ENCODE data around the gene PRKAA2. TPM values are rescaled to one million over a fixed set of nuclear protein-coding genes. Genes with fewer than 3 reads are reported as not detected.

Gene PRKAA2
- total and polyA plus RNA-seq, 8 donors, result 1.2 to 4.1 (median 2.1) TPM

GRCh38 chr1:56672579-56672978 is 27.5 kb downstream of the PRKAA2 start:
- TF ChIP-seq, protein P1, sequence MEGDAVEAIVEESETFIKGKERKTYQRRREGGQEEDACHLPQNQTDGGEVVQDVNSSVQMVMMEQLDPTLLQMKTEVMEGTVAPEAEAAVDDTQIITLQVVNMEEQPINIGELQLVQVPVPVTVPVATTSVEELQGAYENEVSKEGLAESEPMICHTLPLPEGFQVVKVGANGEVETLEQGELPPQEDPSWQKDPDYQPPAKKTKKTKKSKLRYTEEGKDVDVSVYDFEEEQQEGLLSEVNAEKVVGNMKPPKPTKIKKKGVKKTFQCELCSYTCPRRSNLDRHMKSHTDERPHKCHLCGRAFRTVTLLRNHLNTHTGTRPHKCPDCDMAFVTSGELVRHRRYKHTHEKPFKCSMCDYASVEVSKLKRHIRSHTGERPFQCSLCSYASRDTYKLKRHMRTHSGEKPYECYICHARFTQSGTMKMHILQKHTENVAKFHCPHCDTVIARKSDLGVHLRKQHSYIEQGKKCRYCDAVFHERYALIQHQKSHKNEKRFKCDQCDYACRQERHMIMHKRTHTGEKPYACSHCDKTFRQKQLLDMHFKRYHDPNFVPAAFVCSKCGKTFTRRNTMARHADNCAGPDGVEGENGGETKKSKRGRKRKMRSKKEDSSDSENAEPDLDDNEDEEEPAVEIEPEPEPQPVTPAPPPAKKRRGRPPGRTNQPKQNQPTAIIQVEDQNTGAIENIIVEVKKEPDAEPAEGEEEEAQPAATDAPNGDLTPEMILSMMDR (IDR thresholded peaks at IDR 0.05), result no peak
- no peak overlapping the region for H3K4me3 ChIP-seq
- intact Hi-C loops (cut with DNase I), result no loop called here
- FAIRE-seq (no peak), ATAC-seq (no peak), DNase-seq (no peak)
- peaks cover 0 to 3% (median 0%) of the 10 kb centered on the region in 3 donors for H3K4me1 ChIP-seq
- H3K9me3 ChIP-seq, result no peaks in the 10 kb centered on the region
- no peaks in the 10 kb centered on the region for H3K27me3 ChIP-seq
- no peaks in the 10 kb centered on the region for H3K36me3 ChIP-seq
- H3K27ac ChIP-seq, result no peak overlapping the region
- 0 to 36% methylated on average over 1 of the region's 1 CpG for WGBS, 2 donors

GRCh38 chr1:56675763-56676162 is 30.6 kb downstream of the PRKAA2 start:
- intact Hi-C loops (cut with DNase I), result no loop called here
- Histone ChIP-seq H3K9me3 (no peaks in the 10 kb centered on the region), H3K27me3 (no peaks in the 10 kb centered on the region), H3K27ac (no peak overlapping the region), H3K4me3 (no peak overlapping the region), H3K36me3 (no peaks in the 10 kb centered on the region), H3K4me1 (peaks cover 0 to 3% (median 0%) of the 10 kb centered on the region in 3 donors)
- ATAC-seq (no peak), FAIRE-seq (peak; percentile 65), DNase-seq (no peak)
- TF ChIP-seq, protein P1 (IDR thresholded peaks at IDR 0.05), result no peak

DNA sequence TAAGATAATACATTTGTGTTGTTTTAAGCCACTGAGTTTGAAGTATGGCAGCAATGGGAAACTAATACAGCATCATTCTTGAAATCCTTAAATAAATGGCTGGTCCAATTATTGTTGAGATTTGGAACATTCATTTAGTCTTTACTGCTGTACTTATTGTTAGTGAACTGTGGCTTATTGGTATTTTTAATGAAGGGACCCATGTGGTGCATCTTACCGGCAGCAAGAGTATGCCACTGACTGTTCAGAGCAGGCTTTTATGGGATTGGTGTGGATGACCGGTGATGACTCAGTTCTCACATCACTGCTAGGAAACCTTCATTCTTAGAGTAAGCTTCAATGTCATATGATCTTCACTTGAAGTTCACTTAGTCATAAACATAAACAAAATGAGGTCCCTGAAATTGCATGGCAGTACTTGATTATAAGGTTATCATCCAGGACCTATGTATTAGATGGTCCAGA is 31.5 kb downstream of the PRKAA2 start:
- H3K27me3 ChIP-seq, result no peaks in the 10 kb centered on the region
- DNase-seq (no peak), FAIRE-seq (no peak), ATAC-seq (no peak)
- H3K9me3 ChIP-seq, result no peaks in the 10 kb centered on the region
- TF ChIP-seq, protein P1 (IDR thresholded peaks at IDR 0.05), result no peak
- H3K27ac ChIP-seq, result no peak overlapping the region
- intact Hi-C loops (cut with DNase I), result no loop called here
- 69 to 98% methylated on average over 2 of the region's 2 CpGs for whole genome bisulfite sequencing, 2 donors
- no peaks in the 10 kb centered on the region for H3K36me3 ChIP-seq
- peaks cover 0 to 3% (median 0%) of the 10 kb centered on the region in 3 donors for H3K4me1 ChIP-seq
- H3K4me3 ChIP-seq, result no peak overlapping the region

- intact Hi-C loops (cut with DNase I), result no loop called here
- Histone ChIP-seq H3K27ac (no peak overlapping the region), H3K4me1 (no peaks in the 10 kb centered on the region), H3K9me3 (no peaks in the 10 kb centered on the region), H3K36me3 (no peaks in the 10 kb centered on the region), H3K27me3 (no peaks in the 10 kb centered on the region), H3K4me3 (no peak overlapping the region)
- FAIRE-seq, result no peak
- ATAC-seq, result no peak
- no peak for DNase-seq
- TF ChIP-seq, protein P1 (IDR thresholded peaks at IDR 0.05), result no peak
Observed at GRCh38 chr1:56683569-56683968, 38.5 kb downstream of the PRKAA2 start.

DNA sequence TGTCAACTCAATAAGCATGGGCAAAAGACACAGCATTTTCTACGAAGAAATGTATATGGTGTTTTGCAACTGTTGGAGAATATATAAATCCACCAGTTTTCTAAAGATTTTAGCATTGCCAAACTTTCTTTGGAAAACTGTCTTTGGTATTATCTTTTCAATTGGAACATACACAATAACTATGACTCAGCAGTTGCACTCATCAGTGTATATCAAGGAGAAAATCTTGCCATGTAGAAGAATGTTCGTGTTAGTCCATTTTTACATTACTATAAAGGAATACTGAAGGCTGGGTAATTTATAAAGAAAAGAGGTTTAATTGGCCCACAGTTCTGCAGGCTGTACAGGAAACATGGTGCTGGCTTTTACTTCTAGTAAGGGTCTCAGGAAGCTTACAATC is 41.1 kb downstream of the PRKAA2 start:
- Histone ChIP-seq H3K4me1 (no peaks in the 10 kb centered on the region), H3K27me3 (no peaks in the 10 kb centered on the region), H3K27ac (no peak overlapping the region), H3K36me3 (no peaks in the 10 kb centered on the region), H3K9me3 (no peaks in the 10 kb centered on the region), H3K4me3 (no peak overlapping the region)
- intact Hi-C loops (cut with DNase I), result no loop called here
- DNase-seq (no peak), FAIRE-seq (no peak), ATAC-seq (no peak)
- 92 to 94% methylated on average over 2 of the region's 2 CpGs for WGBS, 2 donors
- TF ChIP-seq, protein P1 (IDR thresholded peaks at IDR 0.05), result no peak
